ENCODE data around the gene CEP89. TPM values are rescaled to one million over a fixed set of nuclear protein-coding genes. Genes with fewer than 3 reads are reported as not detected.

The CEP89 gene
- total RNA-seq, 2 experiments from 2014 or later = 10.3 to 12.1 TPM

DNA sequence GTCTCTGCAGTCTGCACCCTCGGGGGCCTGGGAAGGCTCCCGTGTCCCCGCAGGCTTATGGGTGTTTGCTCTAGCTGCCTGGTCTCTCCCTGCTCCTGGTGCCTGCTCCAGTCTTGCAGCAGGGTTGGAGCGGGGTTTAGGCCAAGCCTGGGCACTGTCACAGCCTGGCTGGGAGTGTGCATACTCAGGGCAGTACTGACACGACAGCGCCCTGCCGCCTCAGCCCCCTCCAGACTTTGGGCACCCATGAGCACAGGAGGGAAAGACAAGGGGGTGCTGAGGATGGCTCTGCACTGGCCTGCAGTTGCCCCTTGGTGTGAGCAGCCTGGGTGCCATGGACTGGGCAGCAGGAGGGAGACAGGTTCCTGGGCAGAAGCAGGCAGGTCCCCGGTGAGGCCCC lies 35.7 kb downstream of the CEP89 start:
- intact Hi-C loops (cut with micrococcal nuclease) = no loop called here
- Mint-ChIP-seq H3K4me1 (ENCODE audit: low read depth) (no peaks in the 10 kb centered on the region), H3K27ac (no peak overlapping the region), H3K27me3 (no peaks in the 10 kb centered on the region), H3K9me3 (no peaks in the 10 kb centered on the region), H3K4me3 (no peak overlapping the region), H3K36me3 (ENCODE audit: low read depth) (peaks cover 9% of the 10 kb centered on the region)
- ChIA-PET POLR2A (no interaction called here), CTCF (no interaction called here)
- TF ChIP-seq, protein P1, sequence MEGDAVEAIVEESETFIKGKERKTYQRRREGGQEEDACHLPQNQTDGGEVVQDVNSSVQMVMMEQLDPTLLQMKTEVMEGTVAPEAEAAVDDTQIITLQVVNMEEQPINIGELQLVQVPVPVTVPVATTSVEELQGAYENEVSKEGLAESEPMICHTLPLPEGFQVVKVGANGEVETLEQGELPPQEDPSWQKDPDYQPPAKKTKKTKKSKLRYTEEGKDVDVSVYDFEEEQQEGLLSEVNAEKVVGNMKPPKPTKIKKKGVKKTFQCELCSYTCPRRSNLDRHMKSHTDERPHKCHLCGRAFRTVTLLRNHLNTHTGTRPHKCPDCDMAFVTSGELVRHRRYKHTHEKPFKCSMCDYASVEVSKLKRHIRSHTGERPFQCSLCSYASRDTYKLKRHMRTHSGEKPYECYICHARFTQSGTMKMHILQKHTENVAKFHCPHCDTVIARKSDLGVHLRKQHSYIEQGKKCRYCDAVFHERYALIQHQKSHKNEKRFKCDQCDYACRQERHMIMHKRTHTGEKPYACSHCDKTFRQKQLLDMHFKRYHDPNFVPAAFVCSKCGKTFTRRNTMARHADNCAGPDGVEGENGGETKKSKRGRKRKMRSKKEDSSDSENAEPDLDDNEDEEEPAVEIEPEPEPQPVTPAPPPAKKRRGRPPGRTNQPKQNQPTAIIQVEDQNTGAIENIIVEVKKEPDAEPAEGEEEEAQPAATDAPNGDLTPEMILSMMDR (IDR thresholded peaks at IDR 0.05) = no peak
- ATAC-seq = no peak
- DNase-seq = no peak

DNA sequence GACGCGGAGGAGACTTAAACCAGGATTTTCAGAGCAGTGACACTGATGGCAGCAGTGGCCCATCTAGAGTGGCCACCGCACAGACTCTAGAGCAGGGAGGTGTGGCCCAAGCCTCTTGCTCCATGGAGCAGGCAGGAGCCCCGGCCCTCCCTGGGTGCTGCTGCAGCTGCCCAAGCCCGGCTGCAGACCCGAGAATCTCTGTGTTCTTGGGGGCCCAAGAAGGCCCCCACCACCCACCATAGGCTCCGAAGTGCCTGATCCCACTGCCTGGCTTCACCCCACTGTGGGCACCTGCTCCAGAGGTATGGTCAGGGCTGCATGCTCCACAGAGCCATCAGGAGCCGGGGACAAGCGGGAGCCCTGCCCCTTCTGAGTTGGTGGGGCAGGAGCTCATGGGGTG lies 36.1 kb downstream of the CEP89 start:
- CTCF ChIA-PET = no interaction called here
- ATAC-seq = no peak
- POLR2A ChIA-PET = no interaction called here
- TF ChIP-seq, protein P1 (IDR thresholded peaks at IDR 0.05) = no peak
- Mint-ChIP-seq H3K4me1 (ENCODE audit: low read depth) (no peaks in the 10 kb centered on the region), H3K9me3 (no peaks in the 10 kb centered on the region), H3K36me3 (ENCODE audit: low read depth) (peaks cover 9% of the 10 kb centered on the region), H3K27ac (no peak overlapping the region), H3K27me3 (no peaks in the 10 kb centered on the region), H3K4me3 (no peak overlapping the region)
- intact Hi-C loops (cut with micrococcal nuclease) = no loop called here
- no peak for DNase-seq

GRCh38 chr19:32933571-32933970 lies 38.2 kb downstream of the CEP89 start:
- intact Hi-C loops (cut with micrococcal nuclease) = no loop called here
- H3K27me3 Mint-ChIP-seq = no peaks in the 10 kb centered on the region
- H3K4me1 Mint-ChIP-seq (ENCODE audit: low read depth) = no peaks in the 10 kb centered on the region
- TF ChIP-seq, protein P1 (IDR thresholded peaks at IDR 0.05) = no peak
- DNase-seq = no peak
- POLR2A ChIA-PET = no interaction called here
- H3K36me3 Mint-ChIP-seq (ENCODE audit: low read depth) = peaks cover 25% of the 10 kb centered on the region
- no peak overlapping the region for H3K4me3 Mint-ChIP-seq
- CTCF ChIA-PET = no interaction called here
- H3K9me3 Mint-ChIP-seq = peaks cover 2% of the 10 kb centered on the region
- no peak overlapping the region for H3K27ac Mint-ChIP-seq
- ATAC-seq = no peak

GRCh38 chr19:32930567-32930966 lies 41.2 kb downstream of the CEP89 start:
- TF ChIP-seq, protein P1 (IDR thresholded peaks at IDR 0.05) = no peak
- H3K27me3 Mint-ChIP-seq = no peaks in the 10 kb centered on the region
- ATAC-seq (no peak), DNase-seq (no peak)
- CTCF ChIA-PET = no interaction called here
- intact Hi-C loops (cut with micrococcal nuclease) = no loop called here
- POLR2A ChIA-PET = interaction anchor here (1.0 kb wide), 1 partner anchor 20 kb away, joined by 5 read pairs; no protein-coding TSS in a partner anchor
- H3K4me1 Mint-ChIP-seq (ENCODE audit: low read depth) = no peaks in the 10 kb centered on the region
- H3K4me3 Mint-ChIP-seq = no peak overlapping the region
- peaks cover 26% of the 10 kb centered on the region for H3K36me3 Mint-ChIP-seq (ENCODE audit: low read depth)
- H3K9me3 Mint-ChIP-seq = peaks cover 5% of the 10 kb centered on the region
- H3K27ac Mint-ChIP-seq = no peak overlapping the region

GRCh38 chr19:32928806-32929205 lies 43.0 kb downstream of the CEP89 start:
- intact Hi-C loops (cut with micrococcal nuclease) = no loop called here
- POLR2A ChIA-PET = no interaction called here
- Mint-ChIP-seq H3K27ac (no peak overlapping the region), H3K9me3 (peaks cover 5% of the 10 kb centered on the region), H3K36me3 (ENCODE audit: low read depth) (peaks cover 26% of the 10 kb centered on the region), H3K27me3 (no peaks in the 10 kb centered on the region), H3K4me1 (ENCODE audit: low read depth) (no peaks in the 10 kb centered on the region), H3K4me3 (no peak overlapping the region)
- ATAC-seq (no peak), DNase-seq (no peak)
- TF ChIP-seq, protein P1 (IDR thresholded peaks at IDR 0.05) = no peak
- CTCF ChIA-PET = no interaction called here

All from activated CD8-positive, alpha-beta T cell treated with anti-CD3 and anti-CD28 coated beads for 36 hours (primary cell).